ENCODE results near the gene TAF11L14. TPM values are rescaled to one million over a fixed set of nuclear protein-coding genes. Genes with fewer than 3 reads are reported as not detected.
"Not testable (repeated sequence)": the region's sequence is repeated elsewhere in the genome, so short reads cannot be mapped to it uniquely, and the experiment has no call there.

Gene TAF11L14
- polyA plus RNA-seq, 3 donors from 2014 or later: not detected

GRCh38 chr5:17649232-17649631 is 15.0 kb downstream of the TAF11L14 start:
- not testable (repeated sequence) for DNase-seq; H3K4me3 Mint-ChIP-seq; H3K36me3 Mint-ChIP-seq; H3K27ac Mint-ChIP-seq; H3K27me3 Mint-ChIP-seq (ENCODE audit: low read depth in 3 of 3); H3K4me1 Mint-ChIP-seq
- H3K9me3 Mint-ChIP-seq: peaks cover 15 to 53% (median 32%) of the 10 kb centered on the region in 6 donors

- H3K27me3 Mint-ChIP-seq (ENCODE audit: low read depth in 3 of 3); H3K4me1 Mint-ChIP-seq; H3K4me3 Mint-ChIP-seq; H3K27ac Mint-ChIP-seq; H3K36me3 Mint-ChIP-seq; DNase-seq: not testable (repeated sequence)
- peaks cover 13 to 47% (median 32%) of the 10 kb centered on the region in 6 donors for H3K9me3 Mint-ChIP-seq
These were observed 21.0 kb downstream of the TAF11L14 start for GRCh38 chr5:17655201-17655759.

- Mint-ChIP-seq H3K9me3 (peaks cover 15 to 50% (median 31%) of the 10 kb centered on the region in 6 donors), H3K4me1 (no peaks in the 10 kb centered on the region), H3K4me3 (no peak overlapping the region), H3K27ac (no peak overlapping the region), H3K27me3 (ENCODE audit: low read depth in 3 of 3) (peaks cover 0 to 1% (median 0%) of the 10 kb centered on the region in 3 donors), H3K36me3 (peaks cover 2 to 9% (median 3%) of the 10 kb centered on the region in 3 donors)
- DNase-seq: no peak
These were observed 21.7 kb downstream of the TAF11L14 start for GRCh38 chr5:17655921-17656320.

GRCh38 chr5:17663182-17663581 is 28.9 kb downstream of the TAF11L14 start:
- Mint-ChIP-seq H3K4me3 (no peak overlapping the region), H3K4me1 (no peaks in the 10 kb centered on the region), H3K9me3 (peaks cover 17 to 58% (median 42%) of the 10 kb centered on the region in 6 donors), H3K27me3 (ENCODE audit: low read depth in 3 of 3) (peaks cover 0 to 2% (median 2%) of the 10 kb centered on the region in 3 donors), H3K36me3 (peaks cover 0 to 3% (median 0%) of the 10 kb centered on the region in 3 donors), H3K27ac (no peak overlapping the region)
- no peak for DNase-seq

GRCh38 chr5:17665836-17666235 is 31.6 kb downstream of the TAF11L14 start:
- Mint-ChIP-seq H3K27ac (no peak overlapping the region), H3K9me3 (peaks cover 13 to 61% (median 38%) of the 10 kb centered on the region in 6 donors), H3K4me3 (no peak overlapping the region), H3K4me1 (no peaks in the 10 kb centered on the region), H3K27me3 (ENCODE audit: low read depth in 3 of 3) (peaks cover 0 to 2% (median 2%) of the 10 kb centered on the region in 3 donors), H3K36me3 (peaks cover 0 to 3% (median 0%) of the 10 kb centered on the region in 3 donors)
- DNase-seq: no peak

GRCh38 chr5:17666726-17667235 is 32.5 kb downstream of the TAF11L14 start:
- no peak overlapping the region for H3K4me3 Mint-ChIP-seq
- peaks cover 0 to 2% (median under 1%) of the 10 kb centered on the region in 3 donors for H3K27me3 Mint-ChIP-seq (ENCODE audit: low read depth in 3 of 3)
- no peaks in the 10 kb centered on the region for H3K4me1 Mint-ChIP-seq
- H3K9me3 Mint-ChIP-seq: peaks cover 13 to 63% (median 37%) of the 10 kb centered on the region in 6 donors
- no peak overlapping the region for H3K27ac Mint-ChIP-seq
- H3K36me3 Mint-ChIP-seq: peaks cover 0 to 3% (median 0%) of the 10 kb centered on the region in 3 donors
- DNase-seq: no peak

GRCh38 chr5:17670353-17670752 is 36.1 kb downstream of the TAF11L14 start:
- Mint-ChIP-seq H3K36me3 (peaks cover 0 to 3% (median 0%) of the 10 kb centered on the region in 3 donors), H3K27me3 (ENCODE audit: low read depth in 3 of 3) (no peaks in the 10 kb centered on the region), H3K4me3 (no peak overlapping the region), H3K9me3 (peaks cover 12 to 62% (median 35%) of the 10 kb centered on the region in 6 donors), H3K4me1 (no peaks in the 10 kb centered on the region), H3K27ac (no peak overlapping the region)
- no peak for DNase-seq

- Mint-ChIP-seq H3K27ac (no peak overlapping the region), H3K36me3 (no peaks in the 10 kb centered on the region), H3K9me3 (peaks cover 2 to 42% (median 10%) of the 10 kb centered on the region in 6 donors), H3K4me3 (no peak overlapping the region), H3K27me3 (ENCODE audit: low read depth in 3 of 3) (no peaks in the 10 kb centered on the region), H3K4me1 (no peaks in the 10 kb centered on the region)
- no peak for DNase-seq
These were observed 44.6 kb downstream of the TAF11L14 start for GRCh38 chr5:17678751-17679324.

GRCh38 chr5:17679597-17680203 is 45.4 kb downstream of the TAF11L14 start:
- no peak overlapping the region for H3K27ac Mint-ChIP-seq
- no peak overlapping the region for H3K4me3 Mint-ChIP-seq
- no peaks in the 10 kb centered on the region for H3K36me3 Mint-ChIP-seq

GRCh38 chr5:17680737-17681136 is 46.5 kb downstream of the TAF11L14 start:
- DNase-seq: no peak
- no peaks in the 10 kb centered on the region for H3K4me1 Mint-ChIP-seq
- H3K27ac Mint-ChIP-seq: no peak overlapping the region
- H3K36me3 Mint-ChIP-seq: no peaks in the 10 kb centered on the region
- H3K4me3 Mint-ChIP-seq: no peak overlapping the region
- H3K9me3 Mint-ChIP-seq: peaks cover 2 to 36% (median 10%) of the 10 kb centered on the region in 6 donors
- H3K27me3 Mint-ChIP-seq (ENCODE audit: low read depth in 3 of 3): no peaks in the 10 kb centered on the region

More at GRCh38 chr5:17679597-17680203, 45.4 kb downstream of the TAF11L14 start:
- Mint-ChIP-seq H3K4me1 (no peaks in the 10 kb centered on the region), H3K27me3 (ENCODE audit: low read depth in 3 of 3) (no peaks in the 10 kb centered on the region), H3K9me3 (peaks cover 2 to 42% (median 10%) of the 10 kb centered on the region in 6 donors)
- no peak for DNase-seq

Other genes with a start within 250 kb of the TAF11L14 start
- not detected for gene TAF11L2, start 136.2 kb upstream of the TAF11L14 start, polyA plus RNA-seq
- gene TAF11L3, start 116.1 kb upstream of the TAF11L14 start, polyA plus RNA-seq: not detected
- not detected for gene TAF11L4, start 112.7 kb upstream of the TAF11L14 start, polyA plus RNA-seq
- not detected for gene TAF11L5, start 109.2 kb upstream of the TAF11L14 start, polyA plus RNA-seq
- gene TAF11L6, start 105.8 kb upstream of the TAF11L14 start, polyA plus RNA-seq: not detected
- gene TAF11L7, start 48.7 kb upstream of the TAF11L14 start, polyA plus RNA-seq: not detected
- not detected for gene TAF11L8, start 43.5 kb upstream of the TAF11L14 start, polyA plus RNA-seq
- gene TAF11L9, start 40.1 kb upstream of the TAF11L14 start, polyA plus RNA-seq: not detected
- not detected for gene TAF11L10, start 36.6 kb upstream of the TAF11L14 start, polyA plus RNA-seq
- not detected for gene TAF11L11, start 30.3 kb upstream of the TAF11L14 start, polyA plus RNA-seq
- gene TAF11L12, start 24.1 kb upstream of the TAF11L14 start, polyA plus RNA-seq: not detected
- not detected for gene TAF11L13, start 2.4 kb upstream of the TAF11L14 start, polyA plus RNA-seq